ENCODE measurements around the gene ACSS1.

ACSS1 gene

DNA sequence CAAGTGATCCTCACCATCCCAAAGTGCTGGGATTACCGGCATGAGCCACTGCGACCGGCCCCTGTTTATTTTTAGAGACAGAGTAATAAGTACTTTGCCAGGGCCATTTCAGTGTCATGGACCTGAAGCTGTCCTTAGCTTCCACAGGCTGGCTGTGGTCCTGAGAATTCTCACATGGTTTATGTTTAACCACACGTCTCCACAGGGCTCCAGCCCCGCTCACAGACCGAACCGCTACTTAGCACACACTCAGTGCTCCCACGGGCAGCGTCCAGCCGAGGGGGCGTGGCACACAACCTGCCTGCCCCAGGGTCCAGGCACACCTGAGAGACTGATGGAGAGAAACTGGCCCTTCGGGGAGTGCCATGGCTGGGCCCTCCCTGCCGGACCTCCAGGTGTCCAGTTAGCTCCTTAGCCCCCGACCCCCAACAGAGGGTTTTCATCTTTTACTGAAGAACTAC, 11.7 kb downstream of the ACSS1 start:
- DNase-seq = no peak

DNA sequence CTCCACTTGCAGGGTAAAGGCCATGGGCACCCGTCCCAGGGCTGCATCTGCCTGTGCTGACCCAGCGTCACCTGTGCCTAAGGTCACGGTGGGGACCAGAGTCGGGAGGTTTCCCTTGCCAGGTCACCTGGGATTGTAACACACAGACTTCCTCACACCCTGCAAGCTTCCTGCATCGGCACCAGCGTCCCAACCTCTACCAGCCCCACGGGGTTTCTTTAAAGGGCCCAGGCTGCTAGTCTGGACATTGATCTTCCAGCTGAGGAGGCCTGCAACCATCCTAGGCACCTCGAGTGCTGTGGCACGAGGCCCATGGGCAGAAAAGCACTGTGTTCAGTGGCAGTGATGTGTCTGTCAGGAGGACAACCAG, 12.6 kb downstream of the ACSS1 start:
- no peak for DNase-seq

DNA sequence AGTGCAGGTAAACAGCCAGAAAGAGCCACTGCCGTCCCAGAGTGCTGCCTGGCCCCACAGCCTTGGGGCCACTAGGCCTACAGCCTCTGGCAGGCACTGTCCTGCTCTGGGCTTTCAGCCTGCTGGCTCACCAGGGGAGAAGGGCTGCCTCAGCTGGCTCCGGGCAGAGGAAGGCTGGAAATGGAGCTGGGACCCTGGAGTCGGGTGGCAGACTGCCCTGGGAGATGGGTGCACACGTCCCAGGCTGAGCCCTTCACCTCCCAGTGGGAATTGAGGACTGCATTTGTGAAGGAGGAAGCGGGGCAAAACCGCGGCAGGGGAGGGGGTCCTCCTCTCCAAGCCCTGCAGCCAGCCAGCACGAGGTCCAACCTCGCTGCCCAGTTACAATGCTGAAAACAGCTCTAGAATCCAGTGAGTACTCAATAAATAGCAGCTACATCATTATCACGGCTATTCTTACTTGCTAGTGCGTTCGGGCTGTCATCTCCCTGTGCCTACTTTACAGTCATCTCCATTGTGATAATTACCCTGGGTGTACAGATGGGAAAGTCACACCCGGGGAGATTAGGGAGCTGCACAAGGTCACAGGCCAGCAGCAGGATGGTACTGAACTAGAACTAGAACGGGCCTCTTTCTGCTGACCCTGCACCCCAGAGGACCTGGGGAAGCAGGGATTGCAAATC, 13.1 kb downstream of the ACSS1 start:
- DNase-seq = peak; percentile 34

DNA sequence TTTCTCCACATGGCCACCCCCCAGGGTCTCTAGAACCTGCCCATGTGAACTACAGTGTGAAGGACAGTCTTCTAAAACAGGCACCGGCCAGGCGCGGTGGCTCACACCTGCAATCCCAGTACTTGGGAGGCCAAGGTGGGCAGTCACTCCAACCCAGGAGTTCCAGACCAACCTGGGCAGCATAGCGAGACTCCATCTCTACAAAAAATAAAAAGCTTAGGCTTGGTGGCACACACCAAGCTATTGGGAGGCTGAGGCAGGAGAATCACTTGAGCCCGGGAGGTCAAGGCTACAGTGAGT, 13.7 kb downstream of the ACSS1 start:
- DNase-seq = no peak

DNA sequence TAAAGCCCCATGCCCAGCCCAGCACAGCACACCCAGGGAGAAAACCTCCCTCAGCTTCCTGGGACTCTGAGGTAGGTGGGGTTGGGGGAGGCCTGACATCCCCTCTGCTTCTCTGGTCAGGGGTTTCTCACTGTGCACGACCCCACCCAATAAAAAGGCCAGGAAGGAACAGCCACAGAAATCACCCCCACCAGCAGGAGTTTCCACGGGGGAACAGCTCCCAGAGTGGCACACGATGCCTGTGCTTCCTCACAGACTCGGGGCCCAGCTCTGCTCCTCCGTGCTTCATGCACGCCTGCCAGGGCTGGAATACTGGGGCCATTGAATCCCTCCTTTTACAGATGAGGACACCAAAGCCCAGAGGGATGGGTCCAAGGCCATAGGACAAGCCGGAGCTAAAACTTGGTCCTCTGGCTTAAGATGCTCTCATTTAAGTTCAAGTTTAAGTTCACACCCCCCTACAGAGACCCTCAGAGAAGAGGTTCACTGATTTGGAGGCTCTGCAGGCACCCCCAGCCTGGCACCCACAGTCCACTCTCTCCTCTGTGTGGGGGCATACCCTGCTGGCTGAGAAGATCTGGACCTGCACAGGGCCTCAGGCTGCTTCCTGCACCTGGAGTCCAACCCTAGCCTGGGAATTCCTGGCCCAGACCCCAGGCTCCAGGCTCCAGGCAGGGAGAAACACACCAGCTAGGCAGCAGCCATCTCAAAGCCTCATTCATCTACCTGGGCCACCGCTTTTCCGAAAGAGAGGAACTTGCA, 14.3 kb downstream of the ACSS1 start:
- DNase-seq = no peak

DNA sequence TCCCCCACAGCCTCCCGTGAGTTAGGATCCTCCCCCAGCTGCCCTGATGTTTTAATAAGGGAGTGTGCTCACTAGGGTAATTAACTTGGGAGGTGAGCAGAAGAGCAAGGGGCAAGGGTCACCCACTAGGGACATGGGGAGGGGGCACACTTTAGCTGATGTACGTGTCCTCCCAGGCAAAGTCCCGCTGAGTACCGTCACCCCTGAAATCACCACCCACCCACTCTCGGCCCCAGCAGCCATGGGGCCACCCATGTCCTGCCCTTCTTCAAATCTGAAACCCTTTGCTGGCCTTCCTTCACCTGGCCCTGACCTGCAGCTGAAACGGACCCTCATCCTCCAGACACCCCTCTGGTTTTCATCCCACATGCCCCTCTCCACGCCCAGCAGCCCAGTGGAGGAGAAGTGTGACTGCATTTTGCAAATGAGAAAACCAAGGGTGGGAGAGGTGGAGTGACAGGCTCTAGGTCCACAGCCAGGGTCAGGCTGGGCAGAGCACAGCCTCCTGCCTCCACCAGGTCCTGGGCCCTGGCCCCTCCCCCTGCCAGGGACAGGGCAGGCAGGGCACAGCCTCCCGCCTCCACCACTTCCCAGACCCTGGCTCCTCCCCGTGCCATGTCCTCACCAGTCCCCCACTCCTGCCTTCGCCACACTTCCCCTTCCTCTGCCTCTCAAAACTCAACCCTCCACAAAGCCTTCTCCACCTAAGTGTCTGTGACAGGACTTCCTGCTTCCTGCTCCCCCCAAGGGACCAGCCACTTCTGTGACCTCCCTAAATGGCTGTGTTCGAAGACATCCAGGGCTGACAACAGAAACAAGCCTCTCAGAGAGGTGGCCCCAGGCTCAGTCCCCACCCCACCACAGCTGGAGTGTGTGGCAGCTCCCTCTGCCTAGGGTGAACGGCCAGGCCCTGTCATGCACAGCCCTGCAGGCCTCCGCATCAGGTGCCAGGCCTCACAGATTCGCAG, 15.1 kb downstream of the ACSS1 start:
- no peak for DNase-seq

DNA sequence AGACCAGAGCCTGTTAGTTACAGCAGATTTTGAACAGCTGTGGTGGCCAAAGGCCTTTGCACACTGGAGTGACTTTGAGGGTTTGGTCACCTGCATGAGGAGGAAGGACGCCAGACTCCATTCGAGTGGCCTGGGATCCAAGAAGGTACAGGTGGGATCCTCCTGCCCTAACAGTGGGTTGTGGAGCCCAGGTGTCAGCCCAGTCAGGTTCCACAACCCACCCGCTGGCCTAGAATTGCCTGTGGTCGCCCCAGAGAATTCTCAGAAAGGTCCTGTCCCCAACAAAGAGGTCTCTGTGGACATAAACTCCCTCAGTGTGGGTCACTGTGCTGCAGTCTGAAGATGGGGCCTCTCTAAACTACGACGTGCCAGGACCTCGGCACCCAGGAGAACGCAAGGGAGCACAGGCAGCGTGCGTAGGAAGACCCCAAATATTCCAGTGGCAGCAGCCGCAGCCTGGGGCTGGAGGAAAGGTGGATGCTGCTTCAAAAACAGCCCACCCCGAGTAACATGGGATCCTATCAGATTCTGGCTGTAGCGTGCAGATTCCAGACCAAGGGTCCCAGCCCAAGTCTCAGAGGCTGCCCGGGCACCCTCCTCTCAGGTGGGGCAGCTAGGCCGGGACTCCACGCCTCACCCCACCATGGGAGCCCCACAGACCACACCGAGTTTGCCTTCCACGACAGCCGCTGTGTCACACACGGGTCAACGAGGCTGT, 16.0 kb downstream of the ACSS1 start:
- DNase-seq = no peak

DNA sequence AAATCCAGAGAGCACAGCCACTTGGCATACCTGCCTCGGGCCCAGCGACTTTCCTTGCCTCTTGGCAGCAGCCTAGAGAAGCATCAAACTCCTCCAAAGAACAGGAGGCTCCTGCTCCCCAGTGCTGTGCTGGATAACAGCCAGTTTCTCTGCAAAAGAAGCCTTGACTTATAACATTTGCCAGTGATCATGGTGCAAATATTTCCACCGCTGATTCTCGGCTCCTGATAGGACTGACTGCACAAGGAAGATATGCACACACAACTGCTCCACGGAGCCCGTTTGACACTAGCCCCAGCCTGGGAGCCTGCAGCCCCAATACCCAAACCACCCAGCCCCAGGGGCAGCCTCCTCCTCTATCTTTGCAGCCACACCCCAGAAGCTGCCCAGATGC, 17.5 kb downstream of the ACSS1 start:
- DNase-seq = no peak

DNA sequence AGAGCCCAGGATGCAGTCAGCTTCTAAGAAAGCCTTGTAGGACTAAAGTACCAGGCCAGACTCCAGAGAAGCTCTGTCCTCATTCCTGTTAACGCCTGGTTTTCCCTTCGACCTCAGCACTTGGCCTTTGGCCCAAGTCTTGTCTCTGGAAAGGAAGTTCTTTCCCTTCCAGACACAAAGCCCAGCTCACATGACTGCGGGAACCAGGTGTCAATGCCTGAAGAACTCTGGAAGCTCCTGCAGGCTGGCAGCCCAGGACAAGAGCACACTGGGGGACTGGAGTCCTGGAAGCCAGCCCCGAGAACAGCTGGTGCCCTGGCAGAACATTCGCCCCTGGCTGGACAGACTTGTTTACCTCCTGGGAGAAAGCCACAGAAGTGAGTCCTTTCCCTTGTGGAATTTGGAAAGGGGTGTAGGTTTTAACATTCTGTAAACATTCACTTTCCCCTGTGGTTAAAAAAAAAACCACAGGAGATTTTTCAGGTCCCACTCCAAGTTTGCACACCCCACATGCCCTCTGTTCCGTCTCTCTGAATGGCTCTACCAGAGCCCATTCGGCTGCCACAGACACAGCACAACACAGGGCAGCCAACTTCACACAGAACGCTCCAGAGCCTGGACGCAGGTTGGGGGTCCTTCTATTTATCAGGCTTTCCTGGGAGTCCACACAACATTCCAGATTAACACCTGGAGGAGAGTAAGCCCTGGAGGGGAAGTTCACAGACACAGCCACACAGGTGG, 18.1 kb downstream of the ACSS1 start:
- DNase-seq = no peak

DNA sequence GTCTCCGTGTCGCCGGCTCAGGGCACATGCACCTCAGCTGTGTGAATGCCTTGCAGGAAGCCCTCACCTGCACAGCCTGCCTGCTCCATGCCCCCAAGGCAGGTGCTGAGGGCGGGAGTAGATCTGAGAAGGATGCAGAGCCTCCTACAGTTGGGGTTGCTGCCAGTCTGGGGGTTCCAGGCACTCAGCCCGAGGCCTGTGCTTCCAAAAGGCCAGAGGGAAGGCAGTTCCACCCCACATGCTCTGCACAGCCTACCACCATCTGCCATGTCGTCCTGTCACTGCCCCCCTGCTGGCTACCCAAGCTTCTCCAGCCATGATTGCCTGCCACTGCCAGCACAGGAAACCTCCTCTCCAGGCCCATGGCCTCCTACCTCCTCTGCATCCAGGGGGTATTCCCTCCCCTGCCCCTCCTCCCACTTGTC, 19.3 kb downstream of the ACSS1 start:
- DNase-seq = no peak

DNA sequence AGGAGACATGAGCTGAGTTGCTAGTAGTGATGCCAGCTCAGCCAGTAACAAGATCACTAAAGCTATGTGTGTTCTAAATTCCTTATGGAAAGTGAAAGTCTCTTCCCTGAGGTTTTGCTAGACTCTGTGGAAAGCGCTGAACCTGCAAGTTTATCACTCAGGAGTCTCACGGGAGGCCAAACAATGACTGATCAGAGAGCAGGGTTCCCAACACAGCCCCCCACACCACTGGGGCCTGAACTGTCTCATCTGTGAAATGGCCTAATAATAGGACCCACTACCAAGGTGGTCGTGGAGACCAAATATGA, 19.9 kb downstream of the ACSS1 start:
- DNase-seq = no peak

DNA sequence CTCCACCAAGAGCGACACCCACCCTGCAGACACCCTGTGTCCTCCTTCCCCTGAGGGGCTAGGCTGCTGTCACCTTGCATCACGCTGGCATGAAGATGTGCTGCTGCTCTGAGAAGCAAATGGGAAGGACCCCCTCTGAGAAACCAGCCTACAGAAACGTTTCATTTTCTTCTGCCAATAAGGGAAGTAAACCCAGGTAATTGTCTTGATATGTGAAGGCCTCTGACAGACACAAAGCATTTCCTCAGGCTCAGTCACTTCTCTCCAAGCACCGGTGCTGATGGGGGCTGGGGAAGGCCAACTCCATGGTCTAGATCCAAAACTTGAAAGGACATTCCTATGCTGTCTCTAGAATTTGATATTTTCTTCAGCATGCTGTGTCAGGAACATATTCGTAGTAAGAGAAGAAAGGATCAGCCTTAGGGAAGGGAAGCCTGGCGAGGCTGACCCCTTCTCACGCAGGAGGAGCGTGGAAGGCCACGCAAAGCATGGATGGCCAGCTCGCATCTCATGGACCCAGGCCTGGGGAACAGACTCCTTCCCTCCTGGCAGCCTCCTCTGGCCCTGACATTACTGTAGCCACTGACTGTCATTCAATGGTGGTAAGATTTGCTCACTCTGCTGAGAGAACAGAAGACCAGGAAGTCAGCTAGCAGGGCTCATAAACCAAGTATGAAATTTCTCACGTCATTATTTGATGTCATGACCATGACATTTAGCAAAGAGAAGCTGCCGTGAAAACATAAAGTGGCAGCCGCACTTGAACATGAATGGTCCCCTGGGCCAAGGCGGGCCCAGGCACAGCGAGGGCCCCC, 20.4 kb downstream of the ACSS1 start:
- DNase-seq = no peak

DNA sequence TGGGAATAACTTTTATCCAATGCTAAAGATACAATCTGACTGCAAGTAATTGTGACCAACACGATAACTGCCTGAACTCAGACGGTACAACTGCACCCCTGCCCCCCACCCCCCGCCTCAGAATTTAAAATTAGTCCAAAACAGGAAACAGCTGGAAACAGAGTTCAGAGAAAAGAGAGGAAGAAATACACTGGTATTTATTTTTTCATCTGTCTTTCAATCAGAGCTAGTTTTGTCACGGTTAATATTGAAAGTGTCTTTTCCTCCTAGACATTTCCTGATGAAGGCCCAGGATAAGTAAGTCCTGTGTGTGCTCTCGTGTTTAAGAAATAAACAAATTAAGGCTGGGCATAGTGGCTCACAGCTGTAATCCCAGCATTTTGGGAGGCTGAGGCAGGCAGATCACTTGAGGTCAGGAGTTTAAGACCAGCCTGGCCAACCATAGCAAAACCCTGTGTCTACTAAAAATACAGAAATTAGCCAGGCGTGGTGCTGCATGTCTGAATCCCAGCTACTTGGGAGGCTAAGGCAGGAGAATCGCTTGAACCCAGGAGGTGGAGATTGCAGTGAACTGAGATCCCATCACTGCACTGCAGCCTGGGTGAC, 21.5 kb downstream of the ACSS1 start:
- no peak for DNase-seq

DNA sequence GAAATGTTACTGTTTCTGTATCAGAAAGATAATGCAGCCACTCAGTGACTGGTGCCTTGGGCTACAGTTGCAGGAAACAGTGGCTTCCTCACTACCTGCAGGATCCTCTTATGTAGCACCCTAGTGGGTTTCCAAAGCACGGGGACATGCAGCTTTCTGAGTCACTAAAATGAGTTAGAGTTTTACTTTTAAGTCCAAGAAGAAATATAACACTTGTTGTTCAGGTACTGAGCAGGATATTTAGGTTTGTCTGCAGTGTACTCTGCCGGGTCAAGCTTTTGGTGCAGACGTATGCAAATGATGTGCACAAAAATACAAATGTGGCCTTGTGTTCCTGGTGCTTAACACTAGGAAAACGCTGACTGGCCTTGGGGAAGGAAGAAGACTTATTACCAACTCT, 22.0 kb downstream of the ACSS1 start:
- no peak for DNase-seq

DNA sequence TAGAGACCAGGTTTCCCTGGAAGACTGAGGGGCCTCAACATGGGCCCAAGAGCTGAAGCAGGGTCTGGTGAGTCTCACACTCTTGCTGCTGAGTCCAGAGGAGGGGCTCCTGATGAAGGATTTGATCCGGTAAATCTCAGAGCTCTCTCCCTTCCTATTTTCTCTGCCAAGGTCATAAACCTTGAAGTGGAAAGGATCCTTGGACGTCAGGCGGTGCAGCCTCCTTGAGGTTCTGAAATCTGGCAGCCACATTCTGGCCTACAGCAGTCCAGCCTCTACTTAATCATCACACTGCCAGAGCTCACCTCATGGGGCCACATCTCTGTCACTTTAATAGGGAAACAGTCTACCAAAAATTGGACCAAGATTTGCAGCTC, 24.0 kb downstream of the ACSS1 start:
- DNase-seq = no peak

DNA sequence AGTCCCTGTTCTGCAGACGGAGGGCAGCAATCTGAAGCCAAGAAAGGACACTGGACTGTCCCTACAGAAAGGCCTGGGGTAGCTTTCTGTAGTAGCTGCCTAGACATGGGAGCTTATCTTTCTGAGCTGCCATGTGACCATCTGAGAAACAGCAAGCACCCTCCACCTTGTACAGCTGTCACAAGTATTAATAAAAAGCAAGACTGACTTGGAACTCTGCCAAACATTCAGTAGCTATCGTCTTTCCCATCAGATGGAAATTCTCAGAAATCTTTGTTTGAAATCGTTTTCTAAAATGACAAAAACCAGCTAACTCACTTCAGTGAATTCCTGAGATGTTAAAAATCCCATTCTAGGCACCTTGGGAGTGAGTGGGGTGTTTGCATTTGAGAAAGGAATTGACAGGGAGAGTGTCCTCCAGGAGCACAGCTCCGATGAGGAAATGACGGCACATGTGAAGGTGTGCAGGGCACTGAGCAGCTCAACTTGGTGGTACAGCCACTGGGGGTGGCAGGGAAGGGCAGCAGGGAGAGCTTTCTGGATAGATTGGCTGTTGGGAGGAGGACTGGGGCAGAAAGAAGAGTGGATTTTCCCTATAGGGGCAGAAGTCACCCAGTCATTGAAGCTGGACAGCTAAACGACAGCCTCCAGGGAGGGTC, 24.5 kb downstream of the ACSS1 start:
- peak; percentile 62 for DNase-seq

DNA sequence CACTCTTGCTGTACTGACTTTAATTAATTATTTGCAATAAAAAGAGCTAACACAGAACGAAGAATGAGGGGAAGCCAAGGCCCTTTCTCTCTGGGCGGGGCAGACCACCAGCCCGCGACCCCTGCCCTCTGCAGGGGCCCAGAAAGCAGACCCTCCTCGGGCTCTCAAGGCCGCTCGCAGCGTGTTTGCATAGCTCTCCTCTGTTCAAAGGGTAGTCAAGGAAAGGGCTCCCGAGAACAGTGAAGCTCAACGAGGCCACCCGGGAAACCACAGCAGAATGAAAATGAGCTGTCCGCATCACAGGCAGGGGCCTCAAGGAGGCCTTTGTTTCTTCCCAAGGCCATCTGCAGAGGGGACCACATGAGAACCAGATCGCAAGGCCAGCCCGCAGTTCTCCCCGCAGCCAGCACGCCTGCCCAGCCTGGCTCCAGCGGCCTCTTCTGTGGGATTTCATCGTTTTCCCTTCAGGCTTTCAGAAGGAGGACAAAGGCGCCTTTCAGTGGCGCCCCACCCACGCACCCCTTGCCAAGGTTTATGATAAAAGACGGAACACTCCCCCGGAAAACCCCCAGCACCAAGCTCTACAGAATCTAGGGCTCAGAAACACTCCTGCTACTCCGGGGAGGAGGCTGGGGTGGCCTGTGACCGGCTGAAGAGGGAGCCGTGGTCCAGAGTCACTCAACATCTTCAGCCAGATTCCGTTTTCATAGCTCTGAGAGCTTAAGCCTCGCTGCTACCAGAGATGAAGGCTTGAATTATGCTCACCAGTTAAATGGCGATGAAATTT, 25.3 kb downstream of the ACSS1 start:
- no peak for DNase-seq

DNA sequence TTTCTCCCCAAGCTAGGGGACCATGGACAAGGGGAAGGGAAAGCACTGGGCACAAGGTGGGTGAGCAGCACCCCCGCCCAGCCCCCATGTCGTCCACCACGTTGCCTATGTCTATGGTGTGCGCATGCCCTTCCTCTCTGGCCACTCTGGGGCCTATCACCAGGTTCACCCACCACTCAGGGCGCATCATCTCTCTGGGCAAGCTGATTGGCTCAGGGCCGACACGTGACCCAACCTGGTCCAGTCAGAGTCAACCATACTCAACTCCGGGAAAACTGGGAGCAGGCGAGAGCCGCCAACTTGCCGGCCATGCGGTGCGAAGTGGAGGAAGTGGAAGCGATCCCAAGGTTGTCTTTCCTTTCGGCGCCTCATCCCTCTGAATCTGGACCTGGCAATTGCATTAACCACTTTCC, 25.9 kb downstream of the ACSS1 start:
- no peak for DNase-seq

DNA sequence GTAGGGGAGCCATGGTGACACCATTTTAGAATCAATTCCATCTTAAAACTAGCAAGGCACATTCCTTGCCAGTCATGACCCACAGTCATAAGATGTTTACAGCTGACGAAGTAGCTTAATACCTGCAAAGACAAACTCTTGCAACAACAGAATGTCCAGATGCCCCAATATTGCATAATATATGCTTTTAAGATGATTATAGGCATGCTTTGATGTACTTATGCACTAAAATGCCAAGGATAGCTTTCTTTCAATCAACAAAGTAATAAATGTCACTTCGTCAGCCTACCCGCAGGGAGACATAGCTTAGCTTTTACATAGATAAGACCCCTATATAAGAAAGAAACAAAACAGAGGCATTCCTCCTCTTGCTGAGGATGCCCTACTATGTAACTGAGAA, 26.7 kb downstream of the ACSS1 start:
- no peak for DNase-seq
